HUDEP-2 (cell line): ENCODE measurements around the gene SLC35F5.
"Not testable (repeated sequence)": the region's sequence is repeated elsewhere in the genome, so short reads cannot be mapped to it uniquely, and the experiment has no call there.

ENCODE experiments used
- DNase-seq, 76 experiments: peaks; one replicate each; lab custom pipeline; 2025; ENCODE audit not compliant: unreplicated experiment in 76 of 76; lab: John Stamatoyannopoulos, UW

Gene SLC35F5

GRCh38 chr2:113698892-113699447 is 57.5 kb downstream of the SLC35F5 start:
- no peak for DNase-seq

- DNase-seq, result not testable (repeated sequence)
Measured at GRCh38 chr2:113698251-113698650, 58.2 kb downstream of the SLC35F5 start.

- DNase-seq, result no peak
Measured at GRCh38 chr2:113697516-113697915, 58.9 kb downstream of the SLC35F5 start.

- no peak for DNase-seq
Measured at GRCh38 chr2:113694438-113694837, 62.0 kb downstream of the SLC35F5 start.

- no peak for DNase-seq
Measured at GRCh38 chr2:113692698-113693428, 63.6 kb downstream of the SLC35F5 start.

- DNase-seq, result not testable (repeated sequence)
Measured at GRCh38 chr2:113690871-113691270, 65.6 kb downstream of the SLC35F5 start.

GRCh38 chr2:113686537-113686936 is 69.9 kb downstream of the SLC35F5 start:
- DNase-seq, result no peak

- DNase-seq, result no peak
Measured at GRCh38 chr2:113685471-113685870, 71.0 kb downstream of the SLC35F5 start.

GRCh38 chr2:113679457-113679856 is 77.0 kb downstream of the SLC35F5 start:
- no peak for DNase-seq

GRCh38 chr2:113677330-113677729 is 79.1 kb downstream of the SLC35F5 start:
- peak in 5 of 76 experiments; percentile 6 to 25 (median 14) for DNase-seq

GRCh38 chr2:113676623-113677266 is 79.7 kb downstream of the SLC35F5 start:
- DNase-seq, result no peak

GRCh38 chr2:113675875-113676274 is 80.6 kb downstream of the SLC35F5 start:
- DNase-seq, result no peak

GRCh38 chr2:113672326-113672932 is 84.0 kb downstream of the SLC35F5 start:
- DNase-seq, result no peak

- not testable (repeated sequence) for DNase-seq
Measured at GRCh38 chr2:113669013-113669412, 87.4 kb downstream of the SLC35F5 start.

GRCh38 chr2:113664761-113665533 is 91.5 kb downstream of the SLC35F5 start:
- DNase-seq, result not testable (repeated sequence)

- DNase-seq, result not testable (repeated sequence)
Measured at GRCh38 chr2:113663285-113664060, 93.0 kb downstream of the SLC35F5 start.
